ENCODE measurements around the gene FNIP1. TPM values are rescaled to one million over a fixed set of nuclear protein-coding genes. Genes with fewer than 3 reads are reported as not detected.
"Not testable (repeated sequence)": the region's sequence is repeated elsewhere in the genome, so short reads cannot be mapped to it uniquely, and the experiment has no call there.

The FNIP1 gene
- total RNA-seq, 2 donors from 2014 or later: 23.5 to 24.2 TPM

DNA sequence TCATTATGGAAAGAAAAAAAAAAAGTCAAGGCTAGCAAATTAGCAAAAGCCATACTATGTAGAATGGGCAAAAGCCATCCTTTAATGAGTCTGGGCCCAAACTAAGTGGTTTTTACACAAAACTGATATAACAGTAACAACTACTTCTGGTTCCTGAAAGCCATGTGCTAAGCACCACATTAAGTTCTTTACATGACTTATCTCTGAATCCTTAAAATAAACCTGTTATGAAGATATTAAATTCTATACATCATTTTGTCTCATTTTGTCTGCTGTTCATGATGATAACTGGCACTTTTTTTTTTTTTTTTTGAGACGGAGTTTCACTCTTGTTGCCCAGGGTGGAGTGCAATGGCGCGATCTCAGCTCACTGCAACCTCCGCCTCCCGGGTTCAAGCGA, 5.0 kb downstream of the FNIP1 start:
- intact Hi-C loops (cut with DNase I): no loop called here
- ATAC-seq: no peak
- no peak for DNase-seq

- DNase-seq: no peak
- intact Hi-C loops (cut with DNase I): no loop called here
- ATAC-seq: no peak
Measured at GRCh38 chr5:131790550-131790949, 6.3 kb downstream of the FNIP1 start.

DNA sequence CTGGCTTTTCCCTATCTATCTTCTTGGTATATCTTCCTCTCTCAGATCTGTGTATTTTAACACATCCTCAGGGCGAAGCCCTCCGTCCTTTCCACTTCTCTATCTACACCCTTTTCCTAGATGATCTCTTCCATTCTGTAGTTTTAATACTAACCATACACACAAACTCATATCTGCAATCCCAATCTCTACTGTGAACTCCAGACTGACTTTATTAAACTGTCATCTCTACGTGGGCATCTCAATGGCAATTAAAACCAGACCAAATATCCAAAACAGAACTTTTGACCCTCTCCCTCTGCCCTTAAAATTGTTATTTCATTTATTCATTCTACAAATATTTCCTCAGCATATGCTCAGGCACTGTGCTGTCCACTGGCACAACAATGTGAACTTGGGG, 7.1 kb downstream of the FNIP1 start:
- DNase-seq (no peak), ATAC-seq (no peak)
- intact Hi-C loops (cut with DNase I): no loop called here

GRCh38 chr5:131787736-131788135, 9.1 kb downstream of the FNIP1 start:
- no peak for ATAC-seq
- intact Hi-C loops (cut with DNase I): no loop called here
- DNase-seq: no peak

GRCh38 chr5:131786900-131787692, 9.7 kb downstream of the FNIP1 start:
- DNase-seq (no peak), ATAC-seq (peak in 1 of 2 donors; percentile 36)
- intact Hi-C loops (cut with DNase I): no loop called here

DNA sequence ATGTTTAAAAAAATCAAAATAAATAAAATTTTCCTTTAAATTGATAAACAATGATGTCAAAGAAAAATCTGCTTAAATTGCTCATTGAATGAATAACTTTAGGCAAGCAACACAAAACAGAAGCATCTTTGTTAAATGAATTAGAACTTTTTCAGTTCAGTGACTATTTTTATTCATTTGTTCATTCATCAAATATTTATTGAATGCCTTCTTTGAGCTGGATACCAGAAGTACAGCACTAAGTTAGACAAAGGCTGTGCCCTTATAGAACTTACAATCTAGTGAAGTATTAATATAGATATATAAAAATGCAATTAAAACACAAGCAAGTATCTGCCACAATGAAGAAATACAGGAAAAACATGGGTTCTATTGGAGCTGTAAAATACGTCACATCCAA, 10.8 kb downstream of the FNIP1 start:
- intact Hi-C loops (cut with DNase I): no loop called here
- DNase-seq: no peak
- ATAC-seq: no peak

GRCh38 chr5:131783874-131784273, 12.9 kb downstream of the FNIP1 start:
- intact Hi-C loops (cut with DNase I): no loop called here
- DNase-seq (no peak), ATAC-seq (no peak)

- ATAC-seq (no peak), DNase-seq (no peak)
- intact Hi-C loops (cut with DNase I): no loop called here
Measured at GRCh38 chr5:131783357-131783756, 13.5 kb downstream of the FNIP1 start.

- DNase-seq (no peak), ATAC-seq (no peak)
- intact Hi-C loops (cut with DNase I): no loop called here
Measured at GRCh38 chr5:131782717-131783116, 14.1 kb downstream of the FNIP1 start.

DNA sequence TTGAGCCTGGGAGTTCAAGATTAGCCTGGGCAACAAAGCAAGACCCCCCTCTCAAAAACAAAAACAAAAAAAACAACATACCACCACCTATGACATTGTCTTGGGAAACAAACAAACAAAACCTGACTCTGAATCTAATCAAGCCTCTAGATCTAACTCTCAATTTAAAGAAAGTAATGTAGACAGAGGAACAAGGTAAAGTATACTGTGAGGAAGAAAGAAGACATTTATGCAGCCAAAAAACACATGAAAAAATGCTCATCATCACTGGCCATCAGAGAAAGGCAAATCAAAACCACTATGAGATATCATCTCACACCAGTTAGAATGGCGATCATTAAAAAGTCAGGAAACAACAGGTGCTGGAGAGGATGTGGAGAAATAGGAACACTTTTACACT, 18.7 kb downstream of the FNIP1 start:
- DNase-seq, ATAC-seq: not testable (repeated sequence)
- intact Hi-C loops (cut with DNase I): loop anchor here in 1 of 2 donors (5.0 kb wide), 1 partner anchor 76 kb away; no protein-coding TSS in a partner anchor

- DNase-seq: no peak
- intact Hi-C loops (cut with DNase I): loop anchor here in 1 of 2 donors (5.0 kb wide), 1 partner anchor 74 kb away; no protein-coding TSS in a partner anchor
- ATAC-seq: no peak
Measured at GRCh38 chr5:131776450-131776849, 20.4 kb downstream of the FNIP1 start.

DNA sequence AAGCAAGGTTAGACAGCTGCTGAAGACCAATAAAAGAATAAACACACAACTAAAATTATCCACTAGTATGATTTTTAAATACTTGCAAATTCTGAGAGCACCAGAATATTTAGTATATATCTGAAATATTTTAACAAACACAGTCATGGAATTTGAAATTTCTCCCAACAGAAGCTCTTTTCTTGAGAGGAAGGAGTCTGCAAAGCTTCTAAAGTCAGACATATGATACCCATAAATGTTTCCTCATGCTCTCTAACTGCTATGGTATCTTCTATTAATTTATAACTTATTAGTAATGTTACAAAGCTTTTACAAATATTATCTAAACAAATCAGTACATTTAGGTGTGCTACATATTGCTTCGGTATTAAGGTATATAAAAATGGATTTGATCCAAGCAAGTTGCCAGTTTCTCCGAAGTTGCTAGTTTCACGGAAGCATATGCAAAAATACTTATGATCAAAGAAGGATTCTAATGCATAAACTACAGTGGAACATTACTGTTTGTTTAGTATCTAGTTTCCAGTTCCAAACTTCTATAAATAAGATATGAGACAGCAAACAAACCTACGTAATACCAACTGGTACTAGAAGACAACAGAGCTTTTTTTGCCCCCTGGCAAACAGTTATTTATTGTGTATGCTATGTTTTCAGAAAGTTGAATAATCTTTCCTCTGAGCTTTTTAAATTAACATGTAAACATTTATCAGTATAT, 22.0 kb downstream of the FNIP1 start:
- intact Hi-C loops (cut with DNase I): loop anchor here in 1 of 2 donors (5.0 kb wide), 1 partner anchor 73 kb away; no protein-coding TSS in a partner anchor
- ATAC-seq (no peak), DNase-seq (no peak)

- ATAC-seq (no peak), DNase-seq (no peak)
- intact Hi-C loops (cut with DNase I): no loop called here
Measured at GRCh38 chr5:131773805-131774204, 23.0 kb downstream of the FNIP1 start.

DNA sequence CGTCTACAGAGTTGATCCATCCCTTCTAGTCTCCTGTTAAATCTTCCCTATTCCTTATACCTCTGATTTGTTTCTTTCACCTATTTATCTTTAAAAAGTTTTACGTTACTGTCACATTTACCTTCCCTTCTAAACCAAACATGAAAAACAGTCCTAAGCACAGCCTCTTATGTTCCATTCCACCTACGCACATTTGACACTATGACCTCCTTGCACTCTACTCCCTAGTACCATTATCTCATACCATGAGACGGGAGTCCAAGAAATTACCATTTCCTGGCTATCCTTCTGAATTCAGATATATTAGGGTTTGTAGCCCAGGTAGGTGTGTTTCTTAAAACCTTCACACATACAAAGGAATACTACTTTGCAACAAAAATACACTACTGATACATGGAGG, 25.1 kb downstream of the FNIP1 start:
- intact Hi-C loops (cut with DNase I): no loop called here
- no peak for DNase-seq
- no peak for ATAC-seq

DNA sequence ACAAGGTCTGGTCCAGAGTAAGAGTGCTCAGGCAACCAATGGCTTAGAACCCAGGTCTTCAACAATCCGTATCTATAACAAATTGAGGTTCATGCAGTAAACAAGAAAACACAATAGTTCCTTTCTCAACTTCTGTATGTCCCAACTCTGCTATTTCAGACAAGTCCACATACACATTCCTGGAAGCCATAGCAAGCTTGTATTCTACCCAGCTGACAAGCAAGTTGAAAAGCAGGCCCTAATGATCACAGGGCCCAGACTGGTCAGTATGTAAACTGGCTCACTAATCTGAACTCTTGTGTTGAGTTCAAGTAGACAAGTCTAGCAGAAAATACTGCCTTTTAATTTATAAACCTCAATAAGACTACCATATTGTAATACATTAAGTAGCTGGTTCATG, 26.9 kb downstream of the FNIP1 start:
- ATAC-seq (no peak), DNase-seq (no peak)
- intact Hi-C loops (cut with DNase I): no loop called here

DNA sequence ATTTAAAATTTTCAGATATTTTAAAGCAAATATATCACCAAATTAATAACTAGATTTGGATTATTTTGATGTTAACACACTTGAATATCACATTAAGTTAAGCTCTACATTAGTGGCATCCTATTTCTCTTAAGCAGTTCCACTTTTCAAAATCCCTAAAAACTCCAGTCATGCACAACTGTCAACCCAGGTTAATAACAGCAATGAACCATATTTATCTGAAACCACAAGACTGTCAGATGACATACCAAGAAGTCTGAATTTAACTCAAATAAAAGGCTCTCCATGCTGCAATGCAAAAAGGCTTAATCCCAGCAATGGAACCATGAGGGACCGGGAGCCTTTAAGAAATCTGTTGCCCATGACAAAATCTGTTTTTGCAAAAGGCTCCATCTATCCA, 27.5 kb downstream of the FNIP1 start:
- DNase-seq (no peak), ATAC-seq (no peak)
- intact Hi-C loops (cut with DNase I): no loop called here

- intact Hi-C loops (cut with DNase I): no loop called here
- ATAC-seq (no peak), DNase-seq (no peak)
Measured at GRCh38 chr5:131767891-131768290, 28.9 kb downstream of the FNIP1 start.

GRCh38 chr5:131766689-131767088, 30.1 kb downstream of the FNIP1 start:
- no peak for DNase-seq
- peak; percentile 38 to 59 for ATAC-seq
- intact Hi-C loops (cut with DNase I): no loop called here

DNA sequence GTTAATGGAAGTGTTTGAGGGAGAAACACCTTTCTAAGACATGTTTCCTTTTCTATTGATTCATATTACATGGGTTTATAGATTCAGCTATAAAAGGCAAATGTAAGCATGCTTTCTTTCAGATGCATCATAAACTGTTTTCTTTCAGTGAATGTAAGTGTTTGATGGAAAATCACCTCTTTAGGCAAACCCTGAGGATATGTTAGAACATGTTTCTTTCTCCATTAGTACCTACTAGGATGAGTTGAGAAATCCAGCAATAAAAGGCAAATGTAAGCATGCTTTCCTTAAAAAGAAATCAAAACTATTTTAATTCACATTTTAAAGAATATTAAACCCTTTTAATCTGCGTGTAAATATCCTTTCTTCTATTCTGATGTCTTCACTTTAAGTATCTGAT, 31.6 kb downstream of the FNIP1 start:
- DNase-seq (no peak), ATAC-seq (no peak)
- intact Hi-C loops (cut with DNase I): no loop called here

DNA sequence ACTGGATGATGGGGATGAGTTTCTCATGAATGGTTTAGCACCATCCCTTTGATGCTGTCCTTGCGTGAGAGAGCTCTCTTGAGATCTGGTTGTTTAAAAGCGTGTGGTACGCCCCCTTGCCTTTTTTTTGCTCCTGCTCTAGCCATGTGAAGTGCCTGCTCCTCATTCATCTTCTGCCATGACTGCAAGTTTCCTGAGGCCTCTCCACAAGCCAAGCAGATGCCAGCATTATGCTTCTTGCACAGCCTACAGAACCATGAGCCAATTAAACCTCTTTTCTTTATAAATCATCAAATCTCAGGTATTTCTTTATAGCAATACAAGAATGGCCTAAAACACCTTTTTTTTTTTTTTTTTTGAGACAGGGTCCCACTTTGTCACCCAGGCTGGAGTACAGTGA, 32.8 kb downstream of the FNIP1 start:
- ATAC-seq (no peak), DNase-seq (no peak)
- intact Hi-C loops (cut with DNase I): no loop called here

GRCh38 chr5:131760793-131761192, 36.0 kb downstream of the FNIP1 start:
- ATAC-seq (no peak), DNase-seq (no peak)
- intact Hi-C loops (cut with DNase I): no loop called here

All from left cardiac atrium (tissue), 4 donors.